ENCODE data around the gene CRLF1. TPM values are rescaled to one million over a fixed set of nuclear protein-coding genes. Genes with fewer than 3 reads are reported as not detected.
"Not testable (repeated sequence)": the region's sequence is repeated elsewhere in the genome, so short reads cannot be mapped to it uniquely, and the experiment has no call there.

The CRLF1 gene
- total RNA-seq, 1 donor from 2014 or later = 0.26 TPM

DNA sequence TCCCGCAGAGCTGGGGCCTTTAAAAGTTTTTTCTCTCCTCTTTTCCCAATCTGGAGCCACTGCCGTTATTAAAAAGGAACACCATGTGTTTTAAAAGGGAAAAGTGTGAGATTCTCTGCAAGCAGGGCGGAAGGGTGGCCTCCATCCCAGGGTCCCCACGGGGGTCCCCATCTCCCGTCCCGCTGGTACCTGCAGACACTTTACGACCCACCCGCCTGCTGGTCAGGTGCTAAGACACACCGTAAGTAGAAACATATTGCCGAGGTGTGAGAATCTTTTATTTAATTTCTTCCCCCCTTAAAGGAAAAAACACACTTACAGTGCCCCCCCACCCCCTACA lies 1.8 kb downstream of the CRLF1 start:
- DNase-seq (ENCODE audit: low read depth) = no peak
- Histone ChIP-seq H3K36me3 (ENCODE audit: control insufficient read depth, insufficient read depth, low read length) (no peaks in the 10 kb centered on the region), H3K4me3 (ENCODE audit: low read depth, low read length) (no peak overlapping the region), H3K27me3 (ENCODE audit: control insufficient read depth, insufficient read depth, low read length) (peaks cover 19% of the 10 kb centered on the region)
- no peak for FAIRE-seq
- TF ChIP-seq, protein P1, sequence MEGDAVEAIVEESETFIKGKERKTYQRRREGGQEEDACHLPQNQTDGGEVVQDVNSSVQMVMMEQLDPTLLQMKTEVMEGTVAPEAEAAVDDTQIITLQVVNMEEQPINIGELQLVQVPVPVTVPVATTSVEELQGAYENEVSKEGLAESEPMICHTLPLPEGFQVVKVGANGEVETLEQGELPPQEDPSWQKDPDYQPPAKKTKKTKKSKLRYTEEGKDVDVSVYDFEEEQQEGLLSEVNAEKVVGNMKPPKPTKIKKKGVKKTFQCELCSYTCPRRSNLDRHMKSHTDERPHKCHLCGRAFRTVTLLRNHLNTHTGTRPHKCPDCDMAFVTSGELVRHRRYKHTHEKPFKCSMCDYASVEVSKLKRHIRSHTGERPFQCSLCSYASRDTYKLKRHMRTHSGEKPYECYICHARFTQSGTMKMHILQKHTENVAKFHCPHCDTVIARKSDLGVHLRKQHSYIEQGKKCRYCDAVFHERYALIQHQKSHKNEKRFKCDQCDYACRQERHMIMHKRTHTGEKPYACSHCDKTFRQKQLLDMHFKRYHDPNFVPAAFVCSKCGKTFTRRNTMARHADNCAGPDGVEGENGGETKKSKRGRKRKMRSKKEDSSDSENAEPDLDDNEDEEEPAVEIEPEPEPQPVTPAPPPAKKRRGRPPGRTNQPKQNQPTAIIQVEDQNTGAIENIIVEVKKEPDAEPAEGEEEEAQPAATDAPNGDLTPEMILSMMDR (IDR thresholded peaks at IDR 0.05; ENCODE audit: insufficient read depth, low read length, severe bottlenecking) = no peak

- Histone ChIP-seq H3K27me3 (ENCODE audit: control insufficient read depth, insufficient read depth, low read length) (peaks cover 16% of the 10 kb centered on the region), H3K36me3 (ENCODE audit: control insufficient read depth, insufficient read depth, low read length) (no peaks in the 10 kb centered on the region), H3K4me3 (ENCODE audit: low read depth, low read length) (no peak overlapping the region)
- TF ChIP-seq, protein P1 (IDR thresholded peaks at IDR 0.05; ENCODE audit: insufficient read depth, low read length, severe bottlenecking) = no peak
- DNase-seq (ENCODE audit: low read depth) = no peak
- FAIRE-seq = no peak
These were observed 2.4 kb downstream of the CRLF1 start for GRCh38 chr19:18603958-18604819.

DNA sequence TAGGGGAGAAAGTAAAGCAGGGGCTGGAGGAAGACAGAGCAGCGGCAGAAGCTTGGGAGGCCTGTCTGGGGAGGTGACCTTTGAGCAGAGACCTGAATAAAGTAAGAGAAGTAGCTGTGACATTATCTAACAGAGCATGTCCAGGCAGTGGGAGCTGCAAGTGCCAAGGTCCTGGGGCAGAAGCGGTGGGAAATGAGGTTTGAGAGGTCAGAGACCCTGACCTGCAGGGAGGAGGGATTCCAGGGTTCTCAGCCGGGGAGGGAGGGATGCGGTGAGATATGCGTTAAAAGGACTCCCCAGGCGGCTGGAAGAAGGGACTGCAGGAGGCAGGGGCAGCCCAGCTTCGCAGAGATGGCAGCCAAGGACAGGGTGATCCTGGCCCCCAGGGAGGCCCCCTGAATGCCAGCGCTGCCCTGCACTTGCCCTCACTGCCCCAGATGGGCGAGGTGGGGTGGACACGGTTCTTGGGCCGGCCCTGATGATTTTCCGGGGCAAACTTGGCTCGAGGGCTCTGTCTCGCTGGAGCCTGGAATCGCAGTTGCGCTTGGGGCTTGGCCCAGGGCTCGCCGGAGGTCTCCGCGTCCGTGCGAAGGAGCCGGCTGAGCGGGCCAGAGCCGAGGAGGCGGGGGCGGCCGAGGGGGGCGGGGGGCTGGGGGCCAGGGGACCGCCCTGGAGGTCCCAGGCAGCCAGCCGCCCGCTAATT lies 3.2 kb downstream of the CRLF1 start:
- FAIRE-seq = no peak
- H3K4me3 ChIP-seq (ENCODE audit: low read depth, low read length) = no peak overlapping the region
- peaks cover 12% of the 10 kb centered on the region for H3K27me3 ChIP-seq (ENCODE audit: control insufficient read depth, insufficient read depth, low read length)

GRCh38 chr19:18601875-18602274 lies 4.7 kb downstream of the CRLF1 start:
- peak; percentile 53 for DNase-seq (ENCODE audit: low read depth)
- peaks cover 5% of the 10 kb centered on the region for H3K27me3 ChIP-seq (ENCODE audit: control insufficient read depth, insufficient read depth, low read length)
- TF ChIP-seq, protein P1 (IDR thresholded peaks at IDR 0.05; ENCODE audit: insufficient read depth, low read length, severe bottlenecking) = no peak
- FAIRE-seq = no peak
- no peaks in the 10 kb centered on the region for H3K36me3 ChIP-seq (ENCODE audit: control insufficient read depth, insufficient read depth, low read length)
- H3K4me3 ChIP-seq (ENCODE audit: low read depth, low read length) = no peak overlapping the region

More for the DNA sequence above, 3.2 kb downstream of the CRLF1 start:
- DNase-seq (ENCODE audit: low read depth) = no peak
- TF ChIP-seq, protein P1 (IDR thresholded peaks at IDR 0.05; ENCODE audit: insufficient read depth, low read length, severe bottlenecking) = no peak
- no peaks in the 10 kb centered on the region for H3K36me3 ChIP-seq (ENCODE audit: control insufficient read depth, insufficient read depth, low read length)

GRCh38 chr19:18600692-18601397 lies 5.8 kb downstream of the CRLF1 start:
- not testable (repeated sequence) for H3K36me3 ChIP-seq (ENCODE audit: control insufficient read depth, insufficient read depth, low read length); FAIRE-seq; H3K4me3 ChIP-seq (ENCODE audit: low read depth, low read length); H3K27me3 ChIP-seq (ENCODE audit: control insufficient read depth, insufficient read depth, low read length); DNase-seq (ENCODE audit: low read depth)

- no peak for FAIRE-seq
- TF ChIP-seq, protein P1 (IDR thresholded peaks at IDR 0.05; ENCODE audit: insufficient read depth, low read length, severe bottlenecking) = no peak
- Histone ChIP-seq H3K4me3 (ENCODE audit: low read depth, low read length) (no peak overlapping the region), H3K27me3 (ENCODE audit: control insufficient read depth, insufficient read depth, low read length) (peaks cover 1% of the 10 kb centered on the region), H3K36me3 (ENCODE audit: control insufficient read depth, insufficient read depth, low read length) (no peaks in the 10 kb centered on the region)
- no peak for DNase-seq (ENCODE audit: low read depth)
These were observed 7.1 kb downstream of the CRLF1 start for GRCh38 chr19:18599485-18599884.

All from bronchial epithelial cell (primary cell).